HEK293 (cell line): Measurements from ENCODE around the gene MSMP.

Source experiments
- CTCF ChIA-PET: fragments of 350-600 bp; formaldehyde crosslinking; extraction: SDS; loops from one replicate; lab custom pipeline; 2021; ENCODE audit warnings: antibody characterized with exemption; lab: Yijun Ruan, JAX
- POLR2A ChIA-PET: fragments of 300-600 bp; formaldehyde crosslinking; extraction: SDS; loops from one replicate; lab custom pipeline; 2020; ENCODE audit warnings: antibody characterized with exemption, inconsistent platforms; lab: Yijun Ruan, JAX
- H3K27ac ChIP-seq: fragments of 200-500 bp; sonication (Bioruptor generic); 2 replicates; pipeline ENCODE4 v1.5.1; 2014; ENCODE audit warnings: low read depth, low read length, control low read depth, inconsistent platforms; ENCODE audit errors: extremely low read depth
- H3K36me3 ChIP-seq, 2 experiments: fragments of 200-500 bp in 1 of 2; sonication (Bioruptor generic) in 1 of 2; 1 replicate in 1 of 2; 2 replicates in 1 of 2; pipeline ENCODE4 v1.5.1; 2014 to 2017; ENCODE audit warnings: inconsistent platforms in 2 of 2, low read length in 2 of 2; ENCODE audit not compliant: control insufficient read depth in 2 of 2, insufficient read depth in 1 of 2
- H3K4me1 ChIP-seq: fragments of 200-500 bp; sonication (Bioruptor generic); 2 replicates; pipeline ENCODE4 v1.5.1; 2014; ENCODE audit warnings: mild to moderate bottlenecking, low read length, inconsistent platforms; ENCODE audit not compliant: control insufficient read depth, insufficient read depth
- H3K4me3 ChIP-seq: 2 replicates; pipeline ENCODE4 v1.5.1; 2011; ENCODE audit warnings: low read depth, mild to moderate bottlenecking, control low read depth, low read length, moderate library complexity
- H3K9me3 ChIP-seq: fragments of 200-500 bp; sonication (Bioruptor generic); 2 replicates; pipeline ENCODE4 v1.5.1; 2014; ENCODE audit warnings: low read depth, low read length, inconsistent platforms; ENCODE audit not compliant: control insufficient read depth, insufficient read depth
- GLI4 ChIP-seq: fragments of 450-650 bp; formaldehyde crosslinking; IDR thresholded peaks from 2 replicates; pipeline ENCODE4 v1.5.1; 2016; ENCODE audit warnings: missing biosample characterization, missing genetic modification characterization
- REPIN1 ChIP-seq: fragments of 450-650 bp; formaldehyde crosslinking; IDR thresholded peaks from 2 replicates; pipeline ENCODE4 v1.5.1; 2017; ENCODE audit warnings: missing biosample characterization, missing genetic modification characterization, low read depth
- ZNF112 ChIP-seq: fragments of 450-650 bp; formaldehyde crosslinking; IDR thresholded peaks from 2 replicates; pipeline ENCODE4 v1.5.0; 2017; ENCODE audit warnings: missing biosample characterization, missing genetic modification characterization
- ZNF175 ChIP-seq: fragments of 450-650 bp; formaldehyde crosslinking; IDR thresholded peaks from 2 replicates; pipeline ENCODE4 v1.5.1; 2016; ENCODE audit warnings: missing biosample characterization, missing genetic modification characterization
- ZNF341 ChIP-seq: fragments of 450-650 bp; formaldehyde crosslinking; IDR thresholded peaks from 2 replicates; pipeline ENCODE4; 2016; ENCODE audit warnings: low read depth, missing biosample characterization, missing genetic modification characterization
- ZNF514 ChIP-seq: fragments of 450-650 bp; formaldehyde crosslinking; IDR thresholded peaks from 2 replicates; pipeline ENCODE4 v1.5.1; 2016; ENCODE audit warnings: missing biosample characterization, missing genetic modification characterization
- ZNF544 ChIP-seq: fragments of 450-650 bp; formaldehyde crosslinking; IDR thresholded peaks from 2 replicates; pipeline ENCODE4 v1.5.0; 2017; ENCODE audit warnings: missing biosample characterization, missing genetic modification characterization
- ZNF571 ChIP-seq: fragments of 450-650 bp; formaldehyde crosslinking; IDR thresholded peaks from 2 replicates; pipeline ENCODE4 v1.5.0; 2017; ENCODE audit warnings: missing biosample characterization, missing genetic modification characterization
- ZNF626 ChIP-seq: fragments of 450-650 bp; sonication (Bioruptor Pico); formaldehyde crosslinking; IDR thresholded peaks from 2 replicates; pipeline ENCODE4 v1.5.1; 2018; ENCODE audit warnings: missing biosample characterization, missing genetic modification characterization, inconsistent platforms
- ZNF658 ChIP-seq: fragments of 450-650 bp; formaldehyde crosslinking; IDR thresholded peaks from 2 replicates; pipeline ENCODE4; 2016; ENCODE audit warnings: missing biosample characterization, missing genetic modification characterization
- TF ChIP-seq, protein P1 (sequence below): fragments of 450-650 bp; formaldehyde crosslinking; IDR thresholded peaks from 2 replicates; pipeline ENCODE4 v1.5.1; 2017; ENCODE audit warnings: missing biosample characterization, missing genetic modification characterization
- TF ChIP-seq, protein P2 (sequence below): fragments of 450-650 bp; formaldehyde crosslinking; IDR thresholded peaks from 2 replicates; pipeline ENCODE4 v1.5.1; 2016; ENCODE audit warnings: missing biosample characterization, missing genetic modification characterization
- TF ChIP-seq, protein P3 (sequence below): fragments of 450-650 bp; IDR thresholded peaks from 2 replicates; pipeline ENCODE4 v1.5.1; 2018; ENCODE audit warnings: missing biosample characterization, mild to moderate bottlenecking, missing genetic modification characterization
- TF ChIP-seq, protein P4 (sequence below): fragments of 450-650 bp; formaldehyde crosslinking; IDR thresholded peaks from 2 replicates; pipeline ENCODE4 v1.5.1; 2016; ENCODE audit warnings: missing biosample characterization, missing genetic modification characterization
- TF ChIP-seq, protein P5 (sequence below): fragments of 450-650 bp; formaldehyde crosslinking; conservative IDR thresholded peaks from 2 replicates; pipeline ENCODE4 v1.5.1; 2016; ENCODE audit warnings: low read depth, missing biosample characterization, missing genetic modification characterization
- TF ChIP-seq, protein P6 (sequence below): fragments of 450-650 bp; formaldehyde crosslinking; IDR thresholded peaks from 2 replicates; pipeline ENCODE4 v1.5.1; 2016; ENCODE audit warnings: missing biosample characterization, missing genetic modification characterization
- TF ChIP-seq, protein P7 (sequence below): fragments of 450-650 bp; formaldehyde crosslinking; IDR thresholded peaks from 2 replicates; pipeline ENCODE4 v1.5.1; 2016; ENCODE audit warnings: missing biosample characterization, missing genetic modification characterization

Gene MSMP

DNA sequence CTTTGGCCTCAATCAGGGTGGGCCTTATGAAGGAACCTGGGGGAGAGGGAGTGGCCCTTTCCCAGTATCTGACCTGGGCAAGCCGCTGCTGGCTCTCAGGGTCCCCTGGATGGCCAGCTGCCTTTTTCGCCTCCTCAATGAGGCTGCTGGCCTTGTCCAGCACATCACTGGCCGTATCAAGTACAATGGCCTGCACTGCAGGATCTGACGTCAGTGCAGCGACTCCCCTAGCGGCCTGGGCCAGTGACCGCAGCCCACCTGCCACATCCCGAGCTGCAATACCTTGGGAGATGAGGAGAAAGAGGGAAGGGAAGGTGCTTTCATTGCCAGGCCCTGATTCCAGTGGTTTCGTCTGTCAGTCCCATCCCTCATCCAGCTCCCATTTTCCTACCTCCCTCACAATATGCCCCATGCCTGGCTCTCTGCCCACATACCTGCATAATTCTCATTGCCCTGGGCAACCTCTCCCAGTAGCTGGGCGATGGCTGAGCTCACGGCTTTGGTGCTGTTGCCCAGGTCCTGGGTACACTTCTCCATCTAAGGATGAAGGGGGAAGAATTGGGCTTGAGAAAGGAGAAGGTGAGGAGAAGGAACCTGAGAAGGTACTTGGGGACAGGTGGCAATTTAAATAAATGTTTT lies 41.2 kb downstream of the MSMP start (continued):
- TF ChIP-seq, protein P1, sequence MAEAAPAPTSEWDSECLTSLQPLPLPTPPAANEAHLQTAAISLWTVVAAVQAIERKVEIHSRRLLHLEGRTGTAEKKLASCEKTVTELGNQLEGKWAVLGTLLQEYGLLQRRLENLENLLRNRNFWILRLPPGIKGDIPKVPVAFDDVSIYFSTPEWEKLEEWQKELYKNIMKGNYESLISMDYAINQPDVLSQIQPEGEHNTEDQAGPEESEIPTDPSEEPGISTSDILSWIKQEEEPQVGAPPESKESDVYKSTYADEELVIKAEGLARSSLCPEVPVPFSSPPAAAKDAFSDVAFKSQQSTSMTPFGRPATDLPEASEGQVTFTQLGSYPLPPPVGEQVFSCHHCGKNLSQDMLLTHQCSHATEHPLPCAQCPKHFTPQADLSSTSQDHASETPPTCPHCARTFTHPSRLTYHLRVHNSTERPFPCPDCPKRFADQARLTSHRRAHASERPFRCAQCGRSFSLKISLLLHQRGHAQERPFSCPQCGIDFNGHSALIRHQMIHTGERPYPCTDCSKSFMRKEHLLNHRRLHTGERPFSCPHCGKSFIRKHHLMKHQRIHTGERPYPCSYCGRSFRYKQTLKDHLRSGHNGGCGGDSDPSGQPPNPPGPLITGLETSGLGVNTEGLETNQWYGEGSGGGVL (tag by site-specific recombination): no peak
- no peak for TF ChIP-seq ZNF175

DNA sequence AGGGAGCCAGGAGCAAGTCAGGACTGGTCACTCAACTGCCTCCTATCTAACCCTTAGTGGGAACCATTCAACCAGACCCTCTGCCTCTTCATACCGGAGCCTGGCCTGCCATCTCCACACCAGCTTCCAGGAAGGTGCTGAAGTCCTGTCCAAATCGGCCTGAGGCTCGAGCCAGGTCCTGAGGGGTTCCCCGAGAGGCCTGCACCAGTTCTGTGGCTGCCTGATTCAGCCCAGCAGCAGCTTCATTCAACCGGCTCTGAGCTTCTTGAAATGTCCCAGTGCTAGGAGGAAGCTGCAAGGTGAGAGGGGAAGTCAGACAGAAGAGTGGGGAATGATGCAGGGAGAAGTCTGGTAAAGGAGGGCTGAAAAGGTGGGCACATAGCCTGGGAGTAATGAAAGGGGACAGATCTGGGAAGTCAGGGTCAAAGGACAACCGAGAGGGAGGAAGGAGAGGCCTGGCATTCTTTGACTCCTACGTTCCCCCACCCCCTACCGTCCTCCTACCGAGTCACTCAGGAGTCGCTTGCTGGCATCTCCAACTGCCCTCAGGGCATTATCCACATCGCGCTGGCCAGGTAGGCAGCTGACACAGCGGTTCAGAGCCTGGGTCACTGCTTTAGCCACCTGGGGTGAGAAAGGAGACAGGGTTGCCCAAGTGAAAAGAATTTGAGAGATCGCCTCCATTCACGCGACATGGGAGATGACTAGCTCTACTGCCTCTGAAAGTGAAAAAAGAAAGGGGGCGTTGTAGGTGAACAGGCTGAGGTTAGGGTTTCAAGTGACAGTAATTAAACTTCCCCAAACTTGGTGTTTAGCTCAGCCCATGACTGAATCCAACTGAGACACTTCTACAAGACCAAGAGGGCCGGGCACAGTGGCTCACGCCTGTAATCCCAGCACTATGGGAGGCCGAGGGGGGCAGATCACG lies 42.3 kb downstream of the MSMP start:
- CTCF ChIA-PET: interaction anchor here (0.7 to 6.4 kb wide), 2 partner anchors 15 to 50 kb away, joined by 3 to 47 read pairs; no protein-coding TSS in a partner anchor
- TF ChIP-seq ZNF112 (tag by site-specific recombination) (no peak), ZNF658 (tag by site-specific recombination) (no peak), ZNF514 (tag by site-specific recombination) (no peak), REPIN1 (no peak), GLI4 (tag by site-specific recombination) (no peak), ZNF341 (tag by site-specific recombination) (no peak), ZNF544 (tag by site-specific recombination) (no peak), ZNF571 (tag by site-specific recombination) (no peak), ZNF626 (no peak)
- TF ChIP-seq, protein P2, sequence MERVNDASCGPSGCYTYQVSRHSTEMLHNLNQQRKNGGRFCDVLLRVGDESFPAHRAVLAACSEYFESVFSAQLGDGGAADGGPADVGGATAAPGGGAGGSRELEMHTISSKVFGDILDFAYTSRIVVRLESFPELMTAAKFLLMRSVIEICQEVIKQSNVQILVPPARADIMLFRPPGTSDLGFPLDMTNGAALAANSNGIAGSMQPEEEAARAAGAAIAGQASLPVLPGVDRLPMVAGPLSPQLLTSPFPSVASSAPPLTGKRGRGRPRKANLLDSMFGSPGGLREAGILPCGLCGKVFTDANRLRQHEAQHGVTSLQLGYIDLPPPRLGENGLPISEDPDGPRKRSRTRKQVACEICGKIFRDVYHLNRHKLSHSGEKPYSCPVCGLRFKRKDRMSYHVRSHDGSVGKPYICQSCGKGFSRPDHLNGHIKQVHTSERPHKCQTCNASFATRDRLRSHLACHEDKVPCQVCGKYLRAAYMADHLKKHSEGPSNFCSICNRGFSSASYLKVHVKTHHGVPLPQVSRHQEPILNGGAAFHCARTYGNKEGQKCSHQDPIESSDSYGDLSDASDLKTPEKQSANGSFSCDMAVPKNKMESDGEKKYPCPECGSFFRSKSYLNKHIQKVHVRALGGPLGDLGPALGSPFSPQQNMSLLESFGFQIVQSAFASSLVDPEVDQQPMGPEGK (tag by site-specific recombination): no peak
- TF ChIP-seq, protein P3, sequence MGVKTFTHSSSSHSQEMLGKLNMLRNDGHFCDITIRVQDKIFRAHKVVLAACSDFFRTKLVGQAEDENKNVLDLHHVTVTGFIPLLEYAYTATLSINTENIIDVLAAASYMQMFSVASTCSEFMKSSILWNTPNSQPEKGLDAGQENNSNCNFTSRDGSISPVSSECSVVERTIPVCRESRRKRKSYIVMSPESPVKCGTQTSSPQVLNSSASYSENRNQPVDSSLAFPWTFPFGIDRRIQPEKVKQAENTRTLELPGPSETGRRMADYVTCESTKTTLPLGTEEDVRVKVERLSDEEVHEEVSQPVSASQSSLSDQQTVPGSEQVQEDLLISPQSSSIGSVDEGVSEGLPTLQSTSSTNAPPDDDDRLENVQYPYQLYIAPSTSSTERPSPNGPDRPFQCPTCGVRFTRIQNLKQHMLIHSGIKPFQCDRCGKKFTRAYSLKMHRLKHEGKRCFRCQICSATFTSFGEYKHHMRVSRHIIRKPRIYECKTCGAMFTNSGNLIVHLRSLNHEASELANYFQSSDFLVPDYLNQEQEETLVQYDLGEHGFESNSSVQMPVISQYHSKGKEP (tag by site-specific recombination): no peak
- TF ChIP-seq, protein P4, sequence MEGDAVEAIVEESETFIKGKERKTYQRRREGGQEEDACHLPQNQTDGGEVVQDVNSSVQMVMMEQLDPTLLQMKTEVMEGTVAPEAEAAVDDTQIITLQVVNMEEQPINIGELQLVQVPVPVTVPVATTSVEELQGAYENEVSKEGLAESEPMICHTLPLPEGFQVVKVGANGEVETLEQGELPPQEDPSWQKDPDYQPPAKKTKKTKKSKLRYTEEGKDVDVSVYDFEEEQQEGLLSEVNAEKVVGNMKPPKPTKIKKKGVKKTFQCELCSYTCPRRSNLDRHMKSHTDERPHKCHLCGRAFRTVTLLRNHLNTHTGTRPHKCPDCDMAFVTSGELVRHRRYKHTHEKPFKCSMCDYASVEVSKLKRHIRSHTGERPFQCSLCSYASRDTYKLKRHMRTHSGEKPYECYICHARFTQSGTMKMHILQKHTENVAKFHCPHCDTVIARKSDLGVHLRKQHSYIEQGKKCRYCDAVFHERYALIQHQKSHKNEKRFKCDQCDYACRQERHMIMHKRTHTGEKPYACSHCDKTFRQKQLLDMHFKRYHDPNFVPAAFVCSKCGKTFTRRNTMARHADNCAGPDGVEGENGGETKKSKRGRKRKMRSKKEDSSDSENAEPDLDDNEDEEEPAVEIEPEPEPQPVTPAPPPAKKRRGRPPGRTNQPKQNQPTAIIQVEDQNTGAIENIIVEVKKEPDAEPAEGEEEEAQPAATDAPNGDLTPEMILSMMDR (tag by site-specific recombination): no peak
- TF ChIP-seq, protein P5, sequence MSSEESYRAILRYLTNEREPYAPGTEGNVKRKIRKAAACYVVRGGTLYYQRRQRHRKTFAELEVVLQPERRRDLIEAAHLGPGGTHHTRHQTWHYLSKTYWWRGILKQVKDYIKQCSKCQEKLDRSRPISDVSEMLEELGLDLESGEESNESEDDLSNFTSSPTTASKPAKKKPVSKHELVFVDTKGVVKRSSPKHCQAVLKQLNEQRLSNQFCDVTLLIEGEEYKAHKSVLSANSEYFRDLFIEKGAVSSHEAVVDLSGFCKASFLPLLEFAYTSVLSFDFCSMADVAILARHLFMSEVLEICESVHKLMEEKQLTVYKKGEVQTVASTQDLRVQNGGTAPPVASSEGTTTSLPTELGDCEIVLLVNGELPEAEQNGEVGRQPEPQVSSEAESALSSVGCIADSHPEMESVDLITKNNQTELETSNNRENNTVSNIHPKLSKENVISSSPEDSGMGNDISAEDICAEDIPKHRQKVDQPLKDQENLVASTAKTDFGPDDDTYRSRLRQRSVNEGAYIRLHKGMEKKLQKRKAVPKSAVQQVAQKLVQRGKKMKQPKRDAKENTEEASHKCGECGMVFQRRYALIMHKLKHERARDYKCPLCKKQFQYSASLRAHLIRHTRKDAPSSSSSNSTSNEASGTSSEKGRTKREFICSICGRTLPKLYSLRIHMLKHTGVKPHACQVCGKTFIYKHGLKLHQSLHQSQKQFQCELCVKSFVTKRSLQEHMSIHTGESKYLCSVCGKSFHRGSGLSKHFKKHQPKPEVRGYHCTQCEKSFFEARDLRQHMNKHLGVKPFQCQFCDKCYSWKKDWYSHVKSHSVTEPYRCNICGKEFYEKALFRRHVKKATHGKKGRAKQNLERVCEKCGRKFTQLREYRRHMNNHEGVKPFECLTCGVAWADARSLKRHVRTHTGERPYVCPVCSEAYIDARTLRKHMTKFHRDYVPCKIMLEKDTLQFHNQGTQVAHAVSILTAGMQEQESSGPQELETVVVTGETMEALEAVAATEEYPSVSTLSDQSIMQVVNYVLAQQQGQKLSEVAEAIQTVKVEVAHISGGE (tag by site-specific recombination): no peak
- TF ChIP-seq, protein P6, sequence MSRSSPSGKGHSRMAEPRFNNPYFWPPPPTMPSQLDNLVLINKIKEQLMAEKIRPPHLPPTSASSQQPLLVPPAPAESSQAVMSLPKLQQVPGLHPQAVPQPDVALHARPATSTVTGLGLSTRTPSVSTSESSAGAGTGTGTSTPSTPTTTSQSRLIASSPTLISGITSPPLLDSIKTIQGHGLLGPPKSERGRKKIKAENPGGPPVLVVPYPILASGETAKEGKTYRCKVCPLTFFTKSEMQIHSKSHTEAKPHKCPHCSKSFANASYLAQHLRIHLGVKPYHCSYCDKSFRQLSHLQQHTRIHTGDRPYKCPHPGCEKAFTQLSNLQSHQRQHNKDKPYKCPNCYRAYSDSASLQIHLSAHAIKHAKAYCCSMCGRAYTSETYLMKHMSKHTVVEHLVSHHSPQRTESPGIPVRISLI (tag by site-specific recombination): no peak
- TF ChIP-seq, protein P7, sequence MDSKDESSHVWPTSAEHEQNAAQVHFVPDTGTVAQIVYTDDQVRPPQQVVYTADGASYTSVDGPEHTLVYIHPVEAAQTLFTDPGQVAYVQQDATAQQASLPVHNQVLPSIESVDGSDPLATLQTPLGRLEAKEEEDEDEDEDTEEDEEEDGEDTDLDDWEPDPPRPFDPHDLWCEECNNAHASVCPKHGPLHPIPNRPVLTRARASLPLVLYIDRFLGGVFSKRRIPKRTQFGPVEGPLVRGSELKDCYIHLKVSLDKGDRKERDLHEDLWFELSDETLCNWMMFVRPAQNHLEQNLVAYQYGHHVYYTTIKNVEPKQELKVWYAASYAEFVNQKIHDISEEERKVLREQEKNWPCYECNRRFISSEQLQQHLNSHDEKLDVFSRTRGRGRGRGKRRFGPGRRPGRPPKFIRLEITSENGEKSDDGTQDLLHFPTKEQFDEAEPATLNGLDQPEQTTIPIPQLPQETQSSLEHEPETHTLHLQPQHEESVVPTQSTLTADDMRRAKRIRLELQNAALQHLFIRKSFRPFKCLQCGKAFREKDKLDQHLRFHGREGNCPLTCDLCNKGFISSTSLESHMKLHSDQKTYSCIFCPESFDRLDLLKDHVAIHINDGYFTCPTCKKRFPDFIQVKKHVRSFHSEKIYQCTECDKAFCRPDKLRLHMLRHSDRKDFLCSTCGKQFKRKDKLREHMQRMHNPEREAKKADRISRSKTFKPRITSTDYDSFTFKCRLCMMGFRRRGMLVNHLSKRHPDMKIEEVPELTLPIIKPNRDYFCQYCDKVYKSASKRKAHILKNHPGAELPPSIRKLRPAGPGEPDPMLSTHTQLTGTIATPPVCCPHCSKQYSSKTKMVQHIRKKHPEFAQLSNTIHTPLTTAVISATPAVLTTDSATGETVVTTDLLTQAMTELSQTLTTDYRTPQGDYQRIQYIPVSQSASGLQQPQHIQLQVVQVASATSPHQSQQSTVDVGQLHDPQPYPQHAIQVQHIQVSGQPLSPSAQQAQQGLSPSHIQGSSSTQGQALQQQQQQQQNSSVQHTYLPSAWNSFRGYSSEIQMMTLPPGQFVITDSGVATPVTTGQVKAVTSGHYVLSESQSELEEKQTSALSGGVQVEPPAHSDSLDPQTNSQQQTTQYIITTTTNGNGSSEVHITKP (tag by site-specific recombination): no peak
- POLR2A ChIA-PET: interaction anchor here (0.7 to 1.2 kb wide), 4 partner anchors 9 to 37 kb away, joined by 3 read pairs; partner anchors contain the start of genes CREB3, GBA2, RGP1 and TLN1
- Histone ChIP-seq H3K4me1 (no peaks in the 10 kb centered on the region), H3K27ac (no peak overlapping the region), H3K9me3 (no peaks in the 10 kb centered on the region), H3K4me3 (no peak overlapping the region), H3K36me3 (peaks cover 31 to 91% of the 10 kb centered on the region in 2 experiments)
